ENCODE results near the gene C4A. TPM values are rescaled to one million over a fixed set of nuclear protein-coding genes. Genes with fewer than 3 reads are reported as not detected.
A peak's percentile ranks its signal among the peaks of the same experiment; 100 is the strongest.

Gene C4A
- total RNA-seq, 4 donors from 2014 or later, result 50.4 to 111 (median 81.5) TPM

GRCh38 chr6:31967926-31968320 lies 13.9 kb upstream of the C4A start:
- no peaks in the 10 kb centered on the region for H3K27me3 ChIP-seq
- no peaks in the 10 kb centered on the region for H3K9me3 ChIP-seq
- WGBS, 2 donors (ENCODE audit: low coverage in 1 of 2), result 80% methylated on average over 1 of the region's 3 CpGs; no CpG with 5 or more reads in 1 of the 2 donors
- H3K36me3 ChIP-seq, result peaks cover 0 to 77% of the 10 kb centered on the region in 2 donors
- TF ChIP-seq POLR2A (IDR thresholded peaks at IDR 0.05), result no peak
- TF ChIP-seq EP300 (IDR thresholded peaks at IDR 0.05), result no peak
- TF ChIP-seq CTCF (IDR thresholded peaks at IDR 0.05), result no peak
- no peak for TF ChIP-seq POLR2AphosphoS5 (IDR thresholded peaks at IDR 0.05)
- H3K4me3 ChIP-seq, result no peak overlapping the region
- peaks cover 0 to 30% (median 13%) of the 10 kb centered on the region in 3 donors for H3K4me1 ChIP-seq
- no peak overlapping the region for H3K27ac ChIP-seq
- no peak for ATAC-seq

- H3K27me3 ChIP-seq, result no peaks in the 10 kb centered on the region
- no peak for TF ChIP-seq CTCF (IDR thresholded peaks at IDR 0.05)
- TF ChIP-seq EP300 (IDR thresholded peaks at IDR 0.05), result no peak
- no peak for TF ChIP-seq POLR2A (IDR thresholded peaks at IDR 0.05)
- no peak for TF ChIP-seq POLR2AphosphoS5 (IDR thresholded peaks at IDR 0.05)
- WGBS, 2 donors (ENCODE audit: low coverage in 1 of 2), result 80% methylated on average over 1 of the region's 11 CpGs; no CpG with 5 or more reads in 1 of the 2 donors
- H3K36me3 ChIP-seq, result peaks cover 0 to 73% of the 10 kb centered on the region in 2 donors
- no peaks in the 10 kb centered on the region for H3K9me3 ChIP-seq
- ATAC-seq, result no peak
- no peak overlapping the region for H3K27ac ChIP-seq
- H3K4me1 ChIP-seq, result peaks cover 0 to 34% (median 17%) of the 10 kb centered on the region in 3 donors
- no peak overlapping the region for H3K4me3 ChIP-seq
These were observed 13.5 kb upstream of the C4A start for GRCh38 chr6:31968326-31968725.

GRCh38 chr6:31968791-31969711 lies 12.8 kb upstream of the C4A start:
- Histone ChIP-seq H3K4me3 (no peak overlapping the region), H3K9me3 (no peaks in the 10 kb centered on the region), H3K36me3 (peaks cover 0 to 66% of the 10 kb centered on the region in 2 donors), H3K27me3 (no peaks in the 10 kb centered on the region), H3K4me1 (peaks cover 0 to 41% (median 20%) of the 10 kb centered on the region in 3 donors), H3K27ac (no peak overlapping the region)
- no peak for TF ChIP-seq POLR2A (IDR thresholded peaks at IDR 0.05)
- no peak for TF ChIP-seq POLR2AphosphoS5 (IDR thresholded peaks at IDR 0.05)
- no peak for TF ChIP-seq CTCF (IDR thresholded peaks at IDR 0.05)
- TF ChIP-seq EP300 (IDR thresholded peaks at IDR 0.05), result no peak
- no peak for ATAC-seq
- WGBS, 2 donors (ENCODE audit: low coverage in 1 of 2), result 67 to 87% methylated on average over 4 to 6 of the region's 23 CpGs

GRCh38 chr6:31969712-31970603 lies 11.9 kb upstream of the C4A start:
- H3K27ac ChIP-seq, result peak overlapping the region in 3 of 4 donors; percentile 94 to 99 (median 97)
- H3K36me3 ChIP-seq, result peaks cover 0 to 61% of the 10 kb centered on the region in 2 donors
- no peak for ATAC-seq
- H3K4me3 ChIP-seq, result peak overlapping the region in 1 of 2 donors; percentile 67
- 64 to 72% methylated on average over 8 of the region's 17 CpGs for WGBS, 2 donors (ENCODE audit: low coverage in 1 of 2)
- H3K9me3 ChIP-seq, result no peaks in the 10 kb centered on the region
- no peaks in the 10 kb centered on the region for H3K27me3 ChIP-seq
- peaks cover 0 to 49% (median 20%) of the 10 kb centered on the region in 3 donors for H3K4me1 ChIP-seq
- TF ChIP-seq CTCF (IDR thresholded peaks at IDR 0.05), result no peak
- no peak for TF ChIP-seq EP300 (IDR thresholded peaks at IDR 0.05)
- no peak for TF ChIP-seq POLR2A (IDR thresholded peaks at IDR 0.05)
- TF ChIP-seq POLR2AphosphoS5 (IDR thresholded peaks at IDR 0.05), result no peak

All from gastroesophageal sphincter (tissue), 4 donors.